ENCODE measurements around the gene P2RY2.

- TF ChIP-seq POLR2A (IDR thresholded peaks at IDR 0.05; ENCODE audit: low read depth, low read length) (peak; percentile 65; the same call in 1 of the 2 replicates), POLR2AphosphoS5 (IDR thresholded peaks at IDR 0.05; ENCODE audit: low read depth, low read length) (0 out of 2 replicates have a peak, but pooled peaks have one; percentile 26)
These were observed 28.8 kb upstream of the P2RY2 start for GRCh38 chr11:73189315-73189714.
